GM19324 (cell line): ENCODE measurements around the gene HS3ST6.
"Not testable (repeated sequence)": the region's sequence is repeated elsewhere in the genome, so short reads cannot be mapped to it uniquely, and the experiment has no call there.

Experiments
- ATAC-seq: cut with Tn5 transposase; IDR thresholded peaks from one replicate; pipeline ENCODE4 v1.9.1; 2021; ENCODE audit warnings: mild to moderate bottlenecking, moderate library complexity; ENCODE audit not compliant: unreplicated experiment, low FRiP score

Gene HS3ST6

GRCh38 chr16:1884155-1884760 is 34.0 kb downstream of the HS3ST6 start:
- ATAC-seq = no peak

GRCh38 chr16:1881172-1881571 is 37.0 kb downstream of the HS3ST6 start:
- not testable (repeated sequence) for ATAC-seq

- ATAC-seq = no peak
Measured at GRCh38 chr16:1879477-1879876, 38.7 kb downstream of the HS3ST6 start.

- ATAC-seq = no peak
Measured at GRCh38 chr16:1878256-1878655, 40.0 kb downstream of the HS3ST6 start.

GRCh38 chr16:1877804-1878203 is 40.4 kb downstream of the HS3ST6 start:
- ATAC-seq = no peak

- ATAC-seq = no peak
Measured at GRCh38 chr16:1877089-1877488, 41.1 kb downstream of the HS3ST6 start.

- no peak for ATAC-seq
Measured at GRCh38 chr16:1876468-1876867, 41.7 kb downstream of the HS3ST6 start.

GRCh38 chr16:1876066-1876465 is 42.1 kb downstream of the HS3ST6 start:
- ATAC-seq = not testable (repeated sequence)

- no peak for ATAC-seq
Measured at GRCh38 chr16:1874854-1875253, 43.4 kb downstream of the HS3ST6 start.

GRCh38 chr16:1871974-1872635 is 46.1 kb downstream of the HS3ST6 start, which contains the start of gene MEIOB:
MEIOB (minus strand) TSS chr16:1872164; CDS start chr16:1868175, 3,989 bp downstream.
- no peak for ATAC-seq

GRCh38 chr16:1870365-1871082 is 47.7 kb downstream of the HS3ST6 start:
- no peak for ATAC-seq

GRCh38 chr16:1865902-1866690 is 52.1 kb downstream of the HS3ST6 start:
- no peak for ATAC-seq

GRCh38 chr16:1863681-1864460 is 54.3 kb downstream of the HS3ST6 start:
- ATAC-seq = no peak

GRCh38 chr16:1862394-1862793 is 55.8 kb downstream of the HS3ST6 start:
- ATAC-seq = no peak

GRCh38 chr16:1861730-1862129 is 56.5 kb downstream of the HS3ST6 start:
- ATAC-seq = no peak
